COLO668 (cell line): ENCODE measurements around the gene BPI.
"Not testable (repeated sequence)": the region's sequence is repeated elsewhere in the genome, so short reads cannot be mapped to it uniquely, and the experiment has no call there.

Experiments used
- DNase-seq: peaks from one replicate; lab custom pipeline; 2025; ENCODE audit not compliant: unreplicated experiment; lab: John Stamatoyannopoulos, UW

The BPI gene

DNA sequence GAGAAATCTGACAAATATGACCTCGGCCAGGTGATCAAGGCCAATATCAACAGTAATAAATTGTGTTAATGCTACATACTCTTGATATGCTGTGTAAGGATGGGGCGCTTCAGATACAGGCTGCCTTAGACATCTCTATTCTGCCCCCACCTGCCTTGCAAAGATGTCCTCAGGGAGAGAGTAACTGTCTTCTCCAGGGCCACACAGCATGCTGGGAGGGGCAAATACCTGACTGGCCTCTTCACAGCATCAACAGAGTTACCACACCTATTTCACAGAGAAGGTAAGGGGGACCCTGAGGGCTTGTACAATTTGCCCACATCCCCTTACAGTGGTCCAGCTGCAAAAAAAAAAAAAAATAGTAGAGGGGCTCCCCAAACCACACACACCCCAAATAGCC, 26.3 kb upstream of the BPI start:
- DNase-seq, result no peak

DNA sequence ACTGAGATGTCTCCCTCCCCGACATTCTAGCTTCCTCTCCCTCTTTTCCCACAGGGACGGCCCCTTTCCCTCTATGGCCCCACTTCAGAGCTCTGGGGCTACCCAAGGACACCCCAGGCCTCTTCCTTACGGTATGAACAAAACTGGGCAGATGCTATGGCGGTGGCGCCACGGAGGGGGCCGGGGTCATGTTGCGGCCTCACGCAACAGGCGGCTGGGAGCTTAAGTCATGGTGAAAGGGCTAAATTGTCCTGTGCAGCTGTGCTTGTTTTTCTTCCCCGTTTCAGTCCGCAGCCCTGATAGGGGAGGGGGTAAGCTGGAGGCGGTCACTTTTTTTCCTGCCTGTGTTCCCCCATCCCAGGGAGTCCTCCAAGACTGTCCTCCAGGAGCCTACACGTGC, 25.8 kb upstream of the BPI start:
- no peak for DNase-seq

- DNase-seq, result no peak
Measured at GRCh38 chr20:38278763-38279162, 25.2 kb upstream of the BPI start.

DNA sequence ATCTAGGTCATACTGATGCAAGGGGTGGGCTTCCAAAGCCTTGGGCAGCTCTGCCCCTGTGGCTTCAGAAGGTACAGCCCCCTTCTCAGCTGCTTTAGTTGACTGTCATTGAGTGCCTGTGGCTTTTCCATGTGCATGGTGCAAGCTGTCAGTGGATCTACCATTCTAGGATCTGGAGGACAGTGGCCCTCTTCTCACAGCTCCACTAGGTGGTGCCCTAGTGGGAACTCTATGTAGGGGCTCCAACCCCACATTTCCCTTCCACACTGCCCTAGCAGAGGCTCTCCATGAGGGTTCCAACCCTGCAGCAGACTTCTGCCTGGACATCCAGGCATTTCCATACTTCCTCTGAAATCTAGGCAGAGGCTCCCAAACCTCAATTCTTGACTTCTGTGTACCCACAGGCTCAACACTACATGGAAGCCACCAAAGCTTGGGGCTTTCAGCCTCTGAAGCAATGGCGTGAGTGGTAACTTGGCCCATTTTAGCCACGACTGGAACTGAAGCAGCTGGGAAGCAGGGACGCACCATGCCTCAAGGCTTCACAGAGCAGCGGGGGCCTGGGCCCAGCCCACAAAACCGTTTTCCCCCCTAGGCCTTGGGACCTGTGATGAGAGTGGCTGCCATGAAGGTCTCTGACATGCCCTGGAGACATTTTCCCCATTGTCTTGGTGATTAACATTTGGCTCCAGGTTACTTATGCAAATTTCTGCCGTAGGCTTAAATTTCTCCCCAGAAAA, 22.6 kb upstream of the BPI start:
- DNase-seq, result not testable (repeated sequence)

GRCh38 chr20:38283236-38283635, 20.7 kb upstream of the BPI start:
- DNase-seq, result no peak

DNA sequence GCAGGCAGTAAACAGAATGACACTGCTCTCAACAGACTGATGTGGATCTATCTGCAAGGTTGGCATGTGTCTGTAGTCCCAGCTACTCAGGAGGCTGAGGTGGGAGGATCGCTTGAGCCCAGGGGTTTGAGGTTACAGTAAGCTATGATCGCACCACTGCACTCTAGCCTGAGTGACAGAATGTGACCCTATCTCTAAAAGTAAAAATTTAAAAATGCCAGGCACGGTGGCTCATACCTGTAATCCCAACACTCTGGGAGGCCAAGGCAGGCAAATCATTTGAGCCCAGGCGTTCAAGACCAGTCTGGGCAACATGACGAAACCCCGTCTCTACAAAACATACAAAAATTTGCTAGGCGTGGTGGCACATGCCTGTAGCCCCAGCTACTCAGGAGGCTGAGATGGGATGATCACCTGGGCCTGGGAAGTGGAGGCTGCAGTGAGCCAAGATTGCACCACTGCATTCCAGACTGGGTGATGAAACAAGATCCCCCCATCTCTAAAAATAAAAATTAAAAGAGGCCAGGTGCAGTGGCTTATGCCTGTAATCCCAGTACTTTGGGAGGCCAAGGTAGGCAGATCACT, 19.8 kb upstream of the BPI start:
- not testable (repeated sequence) for DNase-seq

DNA sequence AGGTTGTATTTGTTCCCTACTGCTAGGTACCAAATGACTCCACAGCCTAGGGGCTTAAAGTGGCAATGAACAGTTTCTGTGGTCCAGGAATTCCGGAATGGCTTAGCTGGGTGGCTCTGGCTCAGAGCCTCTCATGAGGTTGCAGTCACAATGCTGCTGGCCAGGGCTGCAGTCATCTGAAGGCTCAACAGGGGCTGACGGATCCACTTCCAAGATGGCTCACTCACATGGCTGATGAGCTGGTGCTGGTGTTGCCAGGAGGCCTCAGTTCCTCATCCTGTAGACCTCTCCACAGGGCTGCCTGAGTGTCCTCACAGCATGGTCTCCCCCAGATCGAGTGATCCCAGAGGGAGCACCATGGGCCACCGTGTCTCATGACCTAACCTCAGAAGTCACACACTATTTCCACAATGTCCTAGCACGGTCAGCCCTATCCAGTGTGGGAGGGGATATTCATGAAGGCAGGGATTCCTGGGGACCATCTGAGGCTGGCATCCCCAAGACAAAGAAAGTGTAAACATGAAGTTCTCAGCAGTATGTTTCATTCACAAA, 19.0 kb upstream of the BPI start:
- no peak for DNase-seq

DNA sequence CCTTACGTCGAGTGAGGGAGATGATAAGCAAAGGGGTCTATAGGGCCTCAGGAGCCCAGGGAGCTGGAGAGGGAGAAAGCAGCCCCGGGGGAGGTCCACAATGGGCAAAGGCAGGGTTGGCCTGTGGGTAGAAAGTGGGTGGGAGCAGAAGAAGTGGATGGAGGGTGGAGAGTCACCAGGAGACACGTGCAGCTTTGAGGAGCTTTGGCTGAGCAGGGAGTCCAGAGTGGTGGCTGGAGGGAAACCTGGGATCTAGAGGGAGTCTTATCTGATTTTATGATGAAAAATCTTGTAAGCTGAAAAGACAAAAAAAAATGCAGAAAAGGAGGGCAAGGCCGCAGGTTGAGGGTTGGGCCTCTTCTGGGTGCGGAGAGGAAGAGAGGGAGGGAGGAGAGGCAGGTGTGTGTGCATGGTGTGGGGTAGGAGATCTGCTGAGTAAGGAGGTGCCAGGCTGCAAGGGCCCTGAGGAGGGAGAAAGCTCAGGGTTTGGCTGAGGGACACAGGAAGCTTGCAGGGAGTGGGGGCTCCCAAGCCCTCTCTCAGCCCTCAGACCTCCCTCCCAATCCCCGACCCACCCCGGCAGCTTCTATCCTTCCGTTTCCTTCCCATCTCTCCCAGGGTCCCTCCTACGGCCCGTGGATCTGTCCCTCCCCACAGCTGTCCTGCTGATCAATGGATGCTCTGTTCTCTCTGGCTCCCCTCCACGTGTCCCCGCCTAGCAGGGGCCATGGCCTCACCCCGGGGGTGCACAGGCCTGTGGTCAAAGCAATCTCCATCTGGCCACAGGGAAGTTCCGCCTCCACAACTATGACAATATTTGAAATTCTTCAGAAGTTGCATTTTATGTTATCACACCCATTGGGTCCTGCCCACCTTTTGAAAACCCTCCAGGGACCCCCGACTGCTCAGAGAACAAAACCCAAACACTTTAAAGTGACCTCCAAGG, 17.1 kb upstream of the BPI start:
- DNase-seq, result no peak

GRCh38 chr20:38290829-38291814, 12.8 kb upstream of the BPI start:
- peak; percentile 15 for DNase-seq

- no peak for DNase-seq
Measured at GRCh38 chr20:38291966-38292365, 12.0 kb upstream of the BPI start.

- DNase-seq, result no peak
Measured at GRCh38 chr20:38293491-38294065, 10.4 kb upstream of the BPI start.

- no peak for DNase-seq
Measured at GRCh38 chr20:38294076-38294591, 9.8 kb upstream of the BPI start.

DNA sequence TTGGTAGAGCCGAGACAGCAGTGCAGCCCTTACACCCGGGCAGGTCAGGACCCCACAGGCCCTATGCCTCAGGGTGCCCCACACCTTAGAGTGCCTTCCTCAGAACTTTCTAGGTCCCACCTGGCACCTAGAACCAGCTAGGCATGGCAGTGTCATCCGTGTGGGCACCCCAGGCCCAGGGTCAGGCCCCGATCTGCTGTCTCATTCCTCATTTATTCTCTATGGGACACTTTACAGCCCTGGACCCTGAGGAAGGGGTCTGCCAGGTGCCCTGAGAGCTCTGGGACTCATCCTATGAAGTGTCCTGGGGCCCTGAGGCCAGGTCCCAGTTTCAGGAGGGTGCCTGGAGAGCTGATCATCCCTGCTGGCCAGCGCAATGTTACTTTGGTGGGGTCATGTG, 8.1 kb upstream of the BPI start:
- no peak for DNase-seq

GRCh38 chr20:38296433-38296832, 7.5 kb upstream of the BPI start:
- DNase-seq, result no peak

DNA sequence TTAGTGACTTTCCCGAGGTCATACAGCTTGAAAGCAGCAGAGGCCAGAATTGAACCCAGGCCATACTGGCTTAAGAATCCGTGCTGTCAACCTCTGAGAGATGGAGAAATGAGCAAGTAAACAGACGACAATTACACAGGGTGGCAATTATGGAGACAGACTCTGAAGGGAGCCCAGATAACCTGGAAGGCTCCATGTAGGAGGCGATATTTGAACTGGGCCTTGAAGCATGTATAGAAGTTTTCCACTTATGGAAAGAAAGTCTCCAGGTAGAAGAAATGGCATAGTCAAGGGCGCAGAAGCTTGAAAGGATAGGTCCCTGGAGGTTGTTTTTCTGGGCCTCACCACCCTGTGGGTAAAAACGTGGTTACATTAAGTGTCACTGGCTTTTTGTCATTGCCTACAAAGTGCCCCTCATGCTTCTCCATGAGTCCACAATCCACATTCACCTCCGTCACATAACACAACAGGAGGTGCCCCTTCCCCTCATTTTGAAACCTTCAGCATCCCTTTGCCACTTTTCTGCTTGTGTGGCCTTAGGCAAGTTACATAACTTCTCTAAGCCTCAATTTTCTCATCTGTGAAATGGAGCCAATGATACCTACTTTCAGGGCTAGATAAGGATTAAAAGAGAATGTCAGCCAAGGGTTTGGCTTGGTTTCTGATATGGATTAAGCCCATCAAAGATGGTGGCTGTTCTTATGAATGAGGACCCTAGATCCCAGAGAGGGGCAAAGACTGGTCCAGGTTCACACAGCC, 5.9 kb upstream of the BPI start:
- DNase-seq, result no peak

DNA sequence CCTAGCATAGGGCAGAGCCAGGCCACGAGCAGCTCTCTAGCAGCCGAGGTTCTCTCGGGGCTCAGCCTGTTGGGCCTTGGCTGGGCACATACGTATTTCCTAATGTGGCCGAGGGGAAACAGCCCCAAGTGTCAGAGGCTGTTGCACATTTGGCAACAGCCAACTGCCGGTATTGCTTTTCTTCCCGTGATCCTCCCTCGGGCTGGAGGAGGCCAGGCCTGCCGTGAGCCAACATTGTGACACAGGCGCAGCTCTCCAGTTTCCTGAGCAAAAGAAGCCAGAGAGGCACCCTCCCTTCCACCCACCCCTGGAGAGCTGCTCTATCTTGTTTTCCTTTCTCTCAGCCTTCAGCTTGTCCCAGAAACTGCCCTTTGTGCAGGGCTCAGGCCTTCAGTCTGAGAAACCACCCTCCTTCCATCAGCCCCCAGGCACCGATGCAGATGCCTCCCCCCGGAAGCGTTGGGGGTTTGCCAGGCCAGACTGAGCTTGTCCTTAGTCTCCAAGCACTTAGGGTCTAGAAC, 5.1 kb upstream of the BPI start:
- no peak for DNase-seq

- no peak for DNase-seq
Measured at GRCh38 chr20:38299963-38300362, 4.0 kb upstream of the BPI start.

- DNase-seq, result no peak
Measured at GRCh38 chr20:38300438-38300837, 3.5 kb upstream of the BPI start.

- DNase-seq, result no peak
Measured at GRCh38 chr20:38301309-38301708, 2.6 kb upstream of the BPI start.
